GM12878 (cell line): ENCODE data around the gene ZBTB24. TPM values are rescaled to one million over a fixed set of nuclear protein-coding genes. Genes with fewer than 3 reads are reported as not detected.

Experiments
- ATAC-seq: fragments of 200-7000 bp; cut with Tn5 transposase; 3 replicates; pipeline ENCODE4 v1.9.1; 2020; ENCODE audit warnings: mild to moderate bottlenecking, moderate library complexity
- BruUV-seq: library from RNA; stranded (reverse); fragments of 400-500 nt; replicated peaks from 2 replicates; lab custom pipeline; 2021; lab: Mats Ljungman, UMichigan
- CTCF ChIA-PET: fragments of 300-600 bp; sonication (Branson Sonifier 250); formaldehyde crosslinking; extraction: SDS; loops from one replicate; lab custom pipeline; 2021; ENCODE audit warnings: inconsistent platforms; lab: Yijun Ruan, JAX
- POLR2A ChIA-PET: fragments of 350-600 bp; formaldehyde crosslinking; extraction: SDS; loops from one replicate; lab custom pipeline; 2021; ENCODE audit warnings: inconsistent platforms; lab: Charles Lee
- RAD21 ChIA-PET: fragments of 300-600 bp; sonication (Branson Sonifier 250); formaldehyde crosslinking; loops from one replicate; lab custom pipeline; 2023; ENCODE audit warnings: antibody characterized with exemption; ENCODE audit not compliant: unreplicated experiment; lab: Charles Lee
- SMC1A ChIA-PET: fragments of 300-600 bp; sonication (Branson Sonifier 250); formaldehyde crosslinking; loops from one replicate; lab custom pipeline; 2023; ENCODE audit not compliant: unreplicated experiment, uncharacterized antibody; lab: Charles Lee
- DNase-seq: peaks from one replicate; pipeline ENCODE4 v3.0.0-alpha.2; 2011; ENCODE audit warnings: low read depth, low spot score
- FAIRE-seq: peaks from 3 replicates; lab custom pipeline; 2011; peaks lifted over from hg19 to GRCh38; lab: Jason Lieb, UNC
- H2AFZ ChIP-seq: 2 replicates; pipeline ENCODE4 v1.6.0; 2011; ENCODE audit warnings: low read depth, low read length, control low read depth; ENCODE audit not compliant: control insufficient read depth
- H3K27ac ChIP-seq: 2 replicates; pipeline ENCODE4 v1.5.1; 2011; ENCODE audit warnings: control low read depth; ENCODE audit not compliant: control insufficient read depth, insufficient read depth
- H3K27me3 ChIP-seq, 2 experiments: replicated peaks in 1 of 2; 2 replicates each; pipeline versions ENCODE4 v1.6.0 to v1.6.1; 2011; ENCODE audit warnings: low read length in 1 of 2; ENCODE audit not compliant: control insufficient read depth in 2 of 2, insufficient read depth in 2 of 2
- H3K36me3 ChIP-seq, 2 experiments: 2 replicates each; pipeline ENCODE4 v1.5.1; 2011; ENCODE audit warnings: low read length in 1 of 2; ENCODE audit not compliant: control insufficient read depth in 2 of 2, insufficient read depth in 2 of 2
- H3K4me1 ChIP-seq: 2 replicates; pipeline ENCODE4 v1.6.1; 2011; ENCODE audit warnings: mild to moderate bottlenecking, low read length, moderate library complexity, mixed read lengths; ENCODE audit not compliant: control insufficient read depth, insufficient read depth
- H3K4me2 ChIP-seq: 2 replicates; pipeline ENCODE4 v1.6.0; 2011; ENCODE audit warnings: control low read depth; ENCODE audit not compliant: control insufficient read depth, insufficient read depth
- H3K4me3 ChIP-seq: fragments of 200-600 bp; sonication (generic); 2 replicates; pipeline ENCODE4 v1.5.1; 2016
- H3K79me2 ChIP-seq: 2 replicates; pipeline ENCODE4 v1.6.0; 2011; ENCODE audit warnings: low read length; ENCODE audit not compliant: control insufficient read depth, insufficient read depth
- H3K9ac ChIP-seq: 2 replicates; pipeline ENCODE4 v1.8.0; 2011; ENCODE audit warnings: low read length, control low read depth, mixed read lengths; ENCODE audit not compliant: control insufficient read depth, insufficient read depth
- H3K9me3 ChIP-seq: replicated peaks from 3 replicates; pipeline ENCODE4 v1.5.1; 2011; ENCODE audit warnings: mild to moderate bottlenecking, low read length; ENCODE audit not compliant: control insufficient read depth, insufficient read depth
- H4K20me1 ChIP-seq: 2 replicates; pipeline ENCODE4 v1.6.0; 2011; ENCODE audit not compliant: control insufficient read depth, insufficient read depth
- ASH2L ChIP-seq: fragments of 300-600, 200-600 bp; sonication (generic); IDR thresholded peaks from 2 replicates; pipeline ENCODE4 v1.6.1; 2017; ENCODE audit warnings: low read depth, mild to moderate bottlenecking, borderline replicate concordance
- CBX3 ChIP-seq: fragments of 200-600 bp; sonication (generic); IDR thresholded peaks from 2 replicates; pipeline ENCODE4 v1.6.1; 2016; ENCODE audit warnings: low read depth, borderline replicate concordance
- CBX5 ChIP-seq: sonication (generic); IDR thresholded peaks from 2 replicates; pipeline ENCODE4 v1.6.1; 2016; ENCODE audit warnings: low read depth, moderate library complexity, mild to moderate bottlenecking, inconsistent platforms
- LARP7 ChIP-seq: fragments of 450-650 bp; IDR thresholded peaks from 2 replicates; pipeline ENCODE4 v1.6.1; 2017; ENCODE audit warnings: mild to moderate bottlenecking
- MTA2 ChIP-seq: fragments of 450-650 bp; IDR thresholded peaks from 2 replicates; pipeline ENCODE4 v1.6.1; 2016; ENCODE audit warnings: low read depth, mild to moderate bottlenecking, moderate library complexity
- MXI1 ChIP-seq: fragments of 150-350 bp; IDR thresholded peaks from 2 replicates; pipeline ENCODE4 v1.6.1; 2011; ENCODE audit warnings: low read depth, mild to moderate bottlenecking, inconsistent platforms, low read length, improper control_type of control experiment
- NRF1 ChIP-seq: conservative IDR thresholded peaks from 2 replicates; pipeline ENCODE4 v1.6.1; 2011; ENCODE audit warnings: mild to moderate bottlenecking, low read depth, low read length, improper control_type of control experiment
- PAX8 ChIP-seq: fragments of 450-650 bp; IDR thresholded peaks from 2 replicates; pipeline ENCODE4 v1.6.1; 2017; ENCODE audit warnings: mild to moderate bottlenecking, moderate library complexity
- RBBP5 ChIP-seq: fragments of 200-600 bp; sonication (generic); conservative IDR thresholded peaks from 2 replicates; pipeline ENCODE4 v1.6.1; 2016
- TCF7 ChIP-seq: IDR thresholded peaks from 2 replicates; pipeline ENCODE4 v1.6.1; 2014; ENCODE audit warnings: antibody characterized with exemption, borderline replicate concordance
- ZNF622 ChIP-seq: fragments of 450-650 bp; IDR thresholded peaks from 2 replicates; pipeline ENCODE4 v1.6.1; 2017; ENCODE audit warnings: mild to moderate bottlenecking, inconsistent platforms
- WGBS: methylation state at CpG from one replicate; pipeline ENCODE4 v1.1.6; 2016; ENCODE audit warnings: low lambda C conversion rate; ENCODE audit not compliant: insufficient replicate concordance, insufficient coverage; ENCODE audit errors: missing lambda C conversion rate; 5-methylcytosine and 5-hydroxymethylcytosine counted together
- in situ Hi-C: fragments of 300-500 bp; cut with MboI; formaldehyde crosslinking; loops from 9 replicates; pipeline ENCODE4 v1.14.3; 2018; ENCODE audit warnings: mixed read lengths
- intact Hi-C: fragments of 100-400 bp; cut with micrococcal nuclease; formaldehyde crosslinking; loops from one replicate; pipeline ENCODE4 v1.14.2; 2022; ENCODE audit not compliant: unreplicated experiment
- polyA plus RNA-seq, 11 experiments: library from polyadenylated mRNA; depleted of rRNA in 4 of 11; unstranded in 6 of 11; stranded (reverse) in 5 of 11; fragments of >200 nt; fragmentation: Nextera tagmentation in 4 of 11; fragmentation: Illumina TruSeq in 1 of 11; extraction: Ambion mirVana in 4 of 11; extraction: Trizol in 1 of 11; gene quantifications; 1 replicate in 1 of 11; 2 replicates in 10 of 11; pipeline versions ENCODE4 v1.2.1 to v1.2.3, GENCODE V29; 2011 to 2016; ENCODE audit warnings: inconsistent platforms in 2 of 11, missing spikeins in 2 of 11, low read depth in 1 of 11
- total RNA-seq, 4 experiments: library from RNA; depleted of rRNA in 3 of 4; stranded (reverse); fragments of >200 nt in 3 of 4; fragmentation: Illumina TruSeq in 1 of 4; extraction: Trizol in 1 of 4; gene quantifications; 2 replicates each; pipeline versions ENCODE4 v1.2.1 to v1.2.3, GENCODE V29; 2013 to 2021
- TF ChIP-seq, protein P1 (sequence below): fragments of 450-650 bp; IDR thresholded peaks from 2 replicates; pipeline ENCODE4 v1.6.1; 2017; ENCODE audit warnings: antibody characterized with exemption, mild to moderate bottlenecking, moderate library complexity
- TF ChIP-seq, protein P2 (sequence below): fragments of 450-650 bp; IDR thresholded peaks from 2 replicates; pipeline ENCODE4 v1.6.1; 2016; ENCODE audit warnings: mild to moderate bottlenecking, moderate library complexity, borderline replicate concordance

Gene ZBTB24
- total and polyA plus RNA-seq, 10 of the 15 experiments (the other 5 are each of a cell fraction or from before 2014, with no cell fraction given), result 2.9 to 17.7 (median 8.5) TPM

DNA sequence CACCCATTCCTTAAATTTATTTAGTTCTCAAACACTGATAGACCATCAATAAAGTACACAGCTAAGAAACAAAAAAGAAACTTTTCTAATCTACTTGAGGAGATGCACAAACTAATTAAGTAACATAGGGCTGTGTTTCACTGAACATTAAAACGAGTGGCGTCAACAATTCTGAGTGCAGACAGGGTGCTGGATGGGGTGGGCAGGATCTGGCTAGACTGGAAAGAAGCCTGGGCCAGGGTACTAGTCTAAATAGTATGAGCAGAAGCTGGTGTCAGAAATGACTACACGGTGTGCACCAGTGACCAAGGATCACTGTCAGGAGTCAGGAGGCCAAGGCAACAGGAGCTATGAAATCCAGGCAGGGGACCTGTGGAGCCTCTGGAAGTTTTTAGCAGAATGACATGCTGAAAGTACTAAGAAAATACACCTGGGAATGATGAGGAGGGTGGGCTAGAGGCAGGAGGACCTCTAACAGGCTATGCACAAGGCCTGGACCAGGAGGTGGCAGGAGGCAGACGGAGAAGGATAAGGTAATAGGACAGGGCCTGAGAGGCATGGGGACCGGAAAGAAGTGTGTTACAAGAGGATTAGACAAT, 13.3 kb downstream of the ZBTB24 start:
- peaks cover 21% of the 10 kb centered on the region for H3K79me2 ChIP-seq
- H3K27ac ChIP-seq, result no peak overlapping the region
- H3K36me3 ChIP-seq, result peaks cover 18 to 33% of the 10 kb centered on the region in 2 experiments
- no peak overlapping the region for H3K9ac ChIP-seq
- peaks cover 28% of the 10 kb centered on the region for H3K4me1 ChIP-seq
- RAD21 ChIA-PET, result interaction anchor here (1.4 kb wide), 1 partner anchor 9 kb away, joined by 3 read pairs; no protein-coding TSS in a partner anchor
- H3K4me3 ChIP-seq, result no peak overlapping the region
- POLR2A ChIA-PET, result interaction anchor here (0.6 to 1.6 kb wide), 4 partner anchors 9 to 656 kb away, joined by 3 to 8 read pairs (median 4); partner anchors contain the start of gene ZBTB24
- FAIRE-seq, result no peak
- in situ Hi-C loops (no loop called here), intact Hi-C loops (loop anchor here (10.0 kb wide), 1 partner anchor 715 kb away; the partner anchor contains the start of gene CDC40)
- WGBS, result 98% methylated on average over 5 of the region's 5 CpGs
- H2AFZ ChIP-seq, result no peak overlapping the region
- no peaks in the 10 kb centered on the region; the same call in 1 of the 2 replicates for H4K20me1 ChIP-seq
- H3K27me3 ChIP-seq, result no peaks in the 10 kb centered on the region
- TF ChIP-seq NRF1 (no peak), MXI1 (no peak), MTA2 (no peak), ASH2L (no peak), CBX5 (no peak), TCF7 (no peak), ZNF622 (no peak), PAX8 (no peak), RBBP5 (no peak), CBX3 (no peak), LARP7 (no peak)
- TF ChIP-seq, protein P1, sequence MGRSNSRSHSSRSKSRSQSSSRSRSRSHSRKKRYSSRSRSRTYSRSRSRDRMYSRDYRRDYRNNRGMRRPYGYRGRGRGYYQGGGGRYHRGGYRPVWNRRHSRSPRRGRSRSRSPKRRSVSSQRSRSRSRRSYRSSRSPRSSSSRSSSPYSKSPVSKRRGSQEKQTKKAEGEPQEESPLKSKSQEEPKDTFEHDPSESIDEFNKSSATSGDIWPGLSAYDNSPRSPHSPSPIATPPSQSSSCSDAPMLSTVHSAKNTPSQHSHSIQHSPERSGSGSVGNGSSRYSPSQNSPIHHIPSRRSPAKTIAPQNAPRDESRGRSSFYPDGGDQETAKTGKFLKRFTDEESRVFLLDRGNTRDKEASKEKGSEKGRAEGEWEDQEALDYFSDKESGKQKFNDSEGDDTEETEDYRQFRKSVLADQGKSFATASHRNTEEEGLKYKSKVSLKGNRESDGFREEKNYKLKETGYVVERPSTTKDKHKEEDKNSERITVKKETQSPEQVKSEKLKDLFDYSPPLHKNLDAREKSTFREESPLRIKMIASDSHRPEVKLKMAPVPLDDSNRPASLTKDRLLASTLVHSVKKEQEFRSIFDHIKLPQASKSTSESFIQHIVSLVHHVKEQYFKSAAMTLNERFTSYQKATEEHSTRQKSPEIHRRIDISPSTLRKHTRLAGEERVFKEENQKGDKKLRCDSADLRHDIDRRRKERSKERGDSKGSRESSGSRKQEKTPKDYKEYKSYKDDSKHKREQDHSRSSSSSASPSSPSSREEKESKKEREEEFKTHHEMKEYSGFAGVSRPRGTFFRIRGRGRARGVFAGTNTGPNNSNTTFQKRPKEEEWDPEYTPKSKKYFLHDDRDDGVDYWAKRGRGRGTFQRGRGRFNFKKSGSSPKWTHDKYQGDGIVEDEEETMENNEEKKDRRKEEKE, result no peak
- TF ChIP-seq, protein P2, sequence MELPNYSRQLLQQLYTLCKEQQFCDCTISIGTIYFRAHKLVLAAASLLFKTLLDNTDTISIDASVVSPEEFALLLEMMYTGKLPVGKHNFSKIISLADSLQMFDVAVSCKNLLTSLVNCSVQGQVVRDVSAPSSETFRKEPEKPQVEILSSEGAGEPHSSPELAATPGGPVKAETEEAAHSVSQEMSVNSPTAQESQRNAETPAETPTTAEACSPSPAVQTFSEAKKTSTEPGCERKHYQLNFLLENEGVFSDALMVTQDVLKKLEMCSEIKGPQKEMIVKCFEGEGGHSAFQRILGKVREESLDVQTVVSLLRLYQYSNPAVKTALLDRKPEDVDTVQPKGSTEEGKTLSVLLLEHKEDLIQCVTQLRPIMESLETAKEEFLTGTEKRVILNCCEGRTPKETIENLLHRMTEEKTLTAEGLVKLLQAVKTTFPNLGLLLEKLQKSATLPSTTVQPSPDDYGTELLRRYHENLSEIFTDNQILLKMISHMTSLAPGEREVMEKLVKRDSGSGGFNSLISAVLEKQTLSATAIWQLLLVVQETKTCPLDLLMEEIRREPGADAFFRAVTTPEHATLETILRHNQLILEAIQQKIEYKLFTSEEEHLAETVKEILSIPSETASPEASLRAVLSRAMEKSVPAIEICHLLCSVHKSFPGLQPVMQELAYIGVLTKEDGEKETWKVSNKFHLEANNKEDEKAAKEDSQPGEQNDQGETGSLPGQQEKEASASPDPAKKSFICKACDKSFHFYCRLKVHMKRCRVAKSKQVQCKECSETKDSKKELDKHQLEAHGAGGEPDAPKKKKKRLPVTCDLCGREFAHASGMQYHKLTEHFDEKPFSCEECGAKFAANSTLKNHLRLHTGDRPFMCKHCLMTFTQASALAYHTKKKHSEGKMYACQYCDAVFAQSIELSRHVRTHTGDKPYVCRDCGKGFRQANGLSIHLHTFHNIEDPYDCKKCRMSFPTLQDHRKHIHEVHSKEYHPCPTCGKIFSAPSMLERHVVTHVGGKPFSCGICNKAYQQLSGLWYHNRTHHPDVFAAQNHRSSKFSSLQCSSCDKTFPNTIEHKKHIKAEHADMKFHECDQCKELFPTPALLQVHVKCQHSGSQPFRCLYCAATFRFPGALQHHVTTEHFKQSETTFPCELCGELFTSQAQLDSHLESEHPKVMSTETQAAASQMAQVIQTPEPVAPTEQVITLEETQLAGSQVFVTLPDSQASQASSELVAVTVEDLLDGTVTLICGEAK, result no peak
- ATAC-seq, result no peak
- H3K9me3 ChIP-seq, result no peaks in the 10 kb centered on the region
- BruUV-seq, result no TSS peak
- DNase-seq, result no peak
- SMC1A ChIA-PET, result interaction anchor here (1.1 to 2.0 kb wide), 3 partner anchors 9 to 21 kb away, joined by 3 to 15 read pairs (median 4); no protein-coding TSS in a partner anchor
- no peak overlapping the region for H3K4me2 ChIP-seq
- CTCF ChIA-PET, result interaction anchor here (1.2 kb wide), 1 partner anchor 11 kb away, joined by 3 read pairs; no protein-coding TSS in a partner anchor
